Pons (tissue), 1 donor: Measurements from ENCODE around the gene RHOC.
A peak's percentile ranks its signal among the peaks of the same experiment; 100 is the strongest.

Source experiments
- DNase-seq: peaks from one replicate; pipeline ENCODE4 v3.0.0-alpha.2; 2016; ENCODE audit warnings: low spot score

RHOC gene

DNA sequence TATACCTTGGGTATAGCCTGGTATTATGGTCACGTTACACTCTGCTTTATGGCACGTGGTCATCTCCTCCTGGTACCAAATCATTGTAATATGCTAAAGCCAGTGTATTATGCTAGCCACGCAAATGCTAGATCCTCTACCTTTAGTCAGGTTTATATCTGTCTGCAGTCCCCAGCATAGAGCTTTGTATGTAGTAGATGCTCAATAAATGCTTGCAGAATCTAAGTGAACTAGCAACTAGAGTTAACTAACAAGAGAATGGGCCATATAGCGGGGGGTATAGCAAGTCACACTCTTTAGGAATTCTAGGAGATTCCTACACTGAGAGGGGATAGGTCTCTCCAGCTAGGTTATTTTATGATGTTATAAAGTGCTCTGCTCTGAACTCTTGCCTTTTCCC lies 29.4 kb downstream of the RHOC start:
- DNase-seq = no peak

DNA sequence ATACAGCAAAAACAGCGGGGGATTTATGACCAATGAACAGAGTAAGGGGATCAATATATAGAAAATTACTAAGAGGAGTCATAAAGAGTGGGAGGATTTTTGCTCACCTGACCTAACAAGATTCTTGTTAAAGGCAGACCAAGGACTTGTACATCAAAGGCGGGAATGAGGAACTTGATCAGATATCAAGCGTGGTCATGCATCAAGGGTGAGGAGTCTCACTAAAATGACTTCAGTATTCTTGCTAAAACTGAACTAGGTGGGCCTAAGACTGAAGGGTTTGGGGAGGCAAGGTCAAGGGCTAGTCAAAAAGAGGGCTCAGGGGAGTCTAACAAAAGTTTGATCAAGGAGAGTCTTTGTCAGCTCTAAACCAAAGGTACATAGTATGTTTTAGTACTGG lies 30.4 kb downstream of the RHOC start:
- DNase-seq = no peak

DNA sequence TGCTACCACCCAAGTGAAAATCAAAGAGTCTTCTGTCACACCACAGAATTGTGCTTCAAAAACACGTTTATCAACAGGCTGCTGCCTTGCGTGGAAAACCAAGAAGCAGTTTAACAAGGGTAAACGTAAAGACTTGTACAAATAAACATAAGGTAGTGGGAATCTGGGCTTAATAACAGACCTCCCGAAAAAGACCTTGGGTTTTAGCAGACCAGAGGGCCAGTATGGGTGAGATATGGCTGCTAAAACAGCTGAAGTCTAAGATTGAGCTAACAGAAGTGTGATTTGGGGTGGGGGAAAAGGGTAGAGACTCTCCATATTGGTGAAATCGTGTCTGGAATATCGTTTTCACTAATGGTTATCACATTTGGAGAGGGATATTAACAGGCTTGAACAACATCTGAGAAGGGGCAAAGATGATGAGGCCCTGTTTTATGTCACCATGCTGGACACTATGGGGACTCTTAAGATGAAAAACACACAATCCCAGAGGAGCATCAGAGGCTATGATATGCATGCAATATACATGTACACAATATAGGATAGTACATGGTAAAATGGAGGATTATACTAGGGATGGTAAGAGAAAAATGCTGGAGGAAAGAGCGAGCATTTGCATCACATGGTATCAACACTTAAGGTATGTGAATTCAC lies 31.1 kb downstream of the RHOC start:
- DNase-seq = peak; percentile 14

DNA sequence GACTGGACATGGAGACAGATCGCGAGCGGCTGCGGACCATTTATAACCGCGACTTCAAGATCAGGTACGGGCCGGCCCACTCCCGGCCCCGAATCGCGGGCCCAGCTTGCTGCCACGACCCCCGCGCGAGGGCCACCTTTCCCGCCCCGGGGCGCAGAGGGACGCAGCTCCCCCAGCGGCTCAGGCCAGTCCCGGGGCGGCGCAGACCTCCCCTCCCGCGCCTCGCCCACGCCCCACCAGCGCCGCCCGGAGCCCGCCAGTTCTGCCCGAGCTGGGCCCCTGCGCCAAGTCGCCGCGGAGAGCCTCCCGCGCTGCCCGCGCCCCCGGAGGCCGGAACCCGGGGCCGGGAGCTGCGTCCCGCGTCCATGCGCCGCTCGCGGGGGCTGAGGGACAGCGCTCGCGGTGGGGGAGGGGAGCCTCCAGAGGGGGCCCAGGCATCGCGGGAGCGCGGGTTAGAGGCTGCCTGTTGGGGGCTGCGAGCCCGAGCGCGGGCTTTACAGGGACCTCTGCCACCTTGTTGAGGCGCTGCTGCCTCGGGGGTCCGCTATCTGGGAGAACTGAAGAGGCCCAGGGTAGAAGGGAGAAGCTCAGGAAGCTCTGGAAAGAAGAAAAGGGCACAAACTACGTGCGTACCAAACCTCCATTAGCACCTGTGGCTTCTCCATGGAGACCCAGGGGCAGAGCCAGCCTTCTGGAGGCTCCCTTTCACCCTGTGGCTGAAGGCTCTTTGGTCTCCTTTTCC lies 31.8 kb downstream of the RHOC start:
- DNase-seq = peak; percentile 14

DNA sequence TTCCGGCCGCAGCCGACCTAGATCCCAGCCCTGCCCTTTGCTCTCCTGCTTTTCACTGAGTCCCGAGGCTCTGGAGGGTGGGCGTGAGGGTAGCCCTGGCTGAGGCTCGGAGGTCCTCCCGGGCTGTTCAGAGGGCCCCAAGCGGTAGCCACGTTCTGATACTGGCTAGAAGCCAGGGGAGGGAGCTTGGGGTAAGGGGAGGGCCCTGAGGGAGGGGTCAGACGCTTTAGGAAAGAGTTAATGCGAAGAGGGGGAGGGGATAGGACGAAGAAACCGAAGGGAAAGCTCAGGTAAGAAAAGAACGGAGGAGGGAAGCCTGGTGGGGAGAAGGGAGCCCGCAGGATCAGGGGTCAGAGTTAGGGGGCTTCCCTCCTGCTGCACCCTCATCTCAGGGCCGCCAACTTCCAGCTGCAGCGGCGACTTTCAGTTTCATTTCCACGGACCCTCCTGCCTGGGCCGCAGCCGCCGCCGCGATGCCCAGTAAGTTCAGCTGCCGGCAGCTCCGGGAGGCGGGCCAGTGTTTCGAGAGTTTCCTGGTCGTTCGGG lies 32.4 kb downstream of the RHOC start, which contains the start of gene MOV10:
Gene MOV10 (plus strand): TSS at position 220 of the 546 bp plus-strand sequence. CDS start 254 bp downstream, at position 474.
- peak; percentile 34 for DNase-seq

DNA sequence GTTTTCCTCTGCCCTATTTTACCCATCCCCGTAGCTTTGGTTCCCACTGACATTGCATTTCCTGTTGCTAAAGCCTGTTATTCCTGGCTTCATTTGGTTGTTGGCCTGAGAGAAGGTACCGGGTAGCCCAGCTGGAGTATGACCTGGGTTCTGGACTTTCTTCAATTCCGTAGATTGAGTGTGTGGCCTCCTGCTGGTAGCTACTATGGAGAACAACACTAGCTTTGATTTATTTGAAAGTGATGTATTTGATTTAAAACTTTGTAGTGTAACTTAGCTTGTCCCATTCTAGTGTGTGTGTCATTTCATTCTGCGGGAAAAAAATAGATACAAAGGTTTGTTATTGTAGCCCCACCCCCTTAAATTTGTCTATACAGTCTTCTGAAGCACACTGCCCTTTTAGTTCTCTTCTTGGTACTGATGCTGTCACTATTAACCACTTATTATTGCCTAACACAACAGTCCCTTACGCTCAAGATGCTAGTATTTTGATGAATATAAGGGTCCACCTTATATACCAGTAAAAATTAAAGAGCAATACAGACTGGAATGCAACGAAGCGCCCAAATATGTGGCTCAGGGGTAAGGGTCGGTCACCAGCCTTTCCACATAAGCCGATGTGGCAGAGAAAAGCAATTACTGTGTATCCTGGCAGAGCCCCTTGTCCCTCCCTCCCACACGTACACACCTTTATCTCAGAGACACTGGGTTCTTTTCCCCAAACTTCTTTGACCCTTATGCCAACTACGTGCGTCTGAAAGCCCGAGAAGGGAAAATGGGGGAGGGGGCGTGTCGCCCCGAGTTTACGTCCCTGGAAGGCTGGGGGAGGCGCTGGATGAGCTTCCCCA lies 33.1 kb downstream of the RHOC start:
- DNase-seq = peak; percentile 60

DNA sequence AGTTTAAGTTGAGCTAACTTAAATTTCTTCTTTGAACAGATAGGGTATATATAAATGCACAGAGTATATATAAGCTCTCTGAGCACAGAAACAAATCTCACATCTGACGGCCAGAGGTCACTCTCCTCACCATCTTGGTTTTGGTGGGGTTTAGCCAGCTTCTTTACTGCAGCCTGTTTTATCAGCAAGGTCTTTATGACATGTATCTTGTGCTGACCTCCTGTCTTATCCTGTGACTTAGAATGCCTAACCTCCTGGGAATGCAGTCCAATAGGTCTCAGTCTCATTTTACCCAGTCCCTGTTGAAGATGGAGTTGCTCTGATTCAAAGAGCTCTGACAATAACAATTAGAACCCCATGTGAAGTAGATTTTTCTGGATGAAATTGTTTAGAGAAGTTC lies 34.1 kb downstream of the RHOC start:
- DNase-seq = no peak

DNA sequence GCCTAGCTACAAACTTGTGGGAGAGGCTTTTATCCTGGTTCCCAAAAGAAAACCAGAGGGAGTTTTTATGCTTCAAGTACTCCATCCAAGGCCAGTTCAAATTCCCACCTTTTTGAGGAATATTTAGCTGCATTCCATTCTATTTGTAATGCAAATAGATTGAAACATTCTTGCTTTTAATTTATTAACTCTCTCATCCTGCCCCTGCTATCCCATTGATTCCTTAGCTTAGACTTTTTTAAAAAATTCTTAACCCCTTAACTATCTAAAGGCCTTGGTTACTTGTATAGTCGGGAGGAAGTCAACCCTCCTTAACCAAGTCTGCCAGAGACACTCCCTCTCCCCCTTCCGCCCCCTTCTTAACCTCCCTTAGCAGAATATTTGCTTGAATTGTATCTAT lies 34.9 kb downstream of the RHOC start:
- no peak for DNase-seq

DNA sequence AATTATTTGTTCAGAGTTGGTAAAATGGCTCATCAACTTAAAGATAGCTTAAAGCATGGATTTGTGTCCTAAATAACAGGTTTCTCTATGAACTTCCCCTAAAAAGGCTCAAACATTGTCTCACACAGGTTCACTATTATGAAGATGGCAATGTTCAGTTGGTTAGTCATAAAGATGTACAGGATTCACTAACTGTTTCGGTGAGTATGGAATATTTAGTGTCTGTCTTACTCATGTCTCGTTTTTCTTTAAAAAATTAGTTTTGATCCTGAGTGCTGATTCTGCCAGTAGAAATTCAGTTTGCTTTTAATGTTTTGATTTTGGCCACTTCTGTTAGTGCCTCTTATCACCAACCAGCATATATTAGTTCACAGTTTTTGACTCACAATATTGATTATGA lies 40.0 kb downstream of the RHOC start:
- no peak for DNase-seq

DNA sequence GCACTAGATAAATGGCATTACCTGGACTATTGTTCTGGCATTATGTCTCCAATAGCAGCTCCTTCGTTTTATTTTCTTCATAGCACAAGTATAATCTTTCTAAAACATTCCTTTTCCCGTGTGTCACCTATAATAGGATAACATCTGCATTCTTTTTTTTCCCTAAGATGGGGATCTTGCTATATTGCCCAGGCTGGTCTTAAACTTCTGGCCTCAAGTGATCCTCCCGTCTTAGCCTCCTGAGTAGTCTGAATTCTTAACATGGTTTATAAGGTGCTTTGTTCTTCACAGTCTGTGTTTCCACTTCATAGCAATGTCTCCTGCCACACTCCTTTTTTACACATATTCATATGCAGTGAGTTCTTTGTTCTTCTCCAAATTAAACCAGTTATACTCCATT lies 41.1 kb downstream of the RHOC start:
- no peak for DNase-seq

DNA sequence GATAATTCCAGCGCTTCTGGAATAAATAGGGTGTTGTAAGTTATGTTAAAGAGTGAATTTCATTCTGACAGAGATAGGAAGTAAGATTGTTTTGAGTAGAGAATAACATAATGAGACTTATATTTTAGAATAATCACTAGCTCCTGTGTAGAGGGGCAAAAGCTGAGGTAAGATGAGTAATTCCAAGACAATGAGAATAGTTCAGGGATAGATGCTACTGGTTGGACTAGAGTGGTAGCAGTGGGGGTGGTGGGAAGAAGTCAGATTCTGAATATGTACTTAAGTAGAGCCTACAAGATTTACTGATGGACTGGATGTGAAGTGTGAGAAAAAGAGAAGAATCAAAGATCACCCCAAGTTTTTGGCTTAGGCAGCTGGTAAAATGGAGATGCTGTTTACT lies 55.7 kb downstream of the RHOC start:
- no peak for DNase-seq
